ENCODE measurements around the gene CAPZB.
A peak's percentile ranks its signal among the peaks of the same experiment; 100 is the strongest.

Gene CAPZB

GRCh38 chr1:19468397-19468956 is 16.9 kb downstream of the CAPZB start:
- DNase-seq (ENCODE audit: low spot score) = peak; percentile 77

GRCh38 chr1:19467199-19468187 is 17.8 kb downstream of the CAPZB start:
- no peak for DNase-seq (ENCODE audit: low spot score)

- DNase-seq (ENCODE audit: low spot score) = no peak
These were observed 19.2 kb downstream of the CAPZB start for GRCh38 chr1:19466112-19466561.

GRCh38 chr1:19465650-19466049 is 19.7 kb downstream of the CAPZB start:
- DNase-seq (ENCODE audit: low spot score) = no peak

- no peak for DNase-seq (ENCODE audit: low spot score)
These were observed 20.2 kb downstream of the CAPZB start for GRCh38 chr1:19465123-19465522.

- no peak for DNase-seq (ENCODE audit: low spot score)
These were observed 20.6 kb downstream of the CAPZB start for GRCh38 chr1:19464696-19465095.

GRCh38 chr1:19463504-19463803 is 21.9 kb downstream of the CAPZB start:
- no peak for DNase-seq (ENCODE audit: low spot score)

GRCh38 chr1:19462781-19463503 is 22.4 kb downstream of the CAPZB start:
- peak; percentile 82 for DNase-seq (ENCODE audit: low spot score)

- DNase-seq (ENCODE audit: low spot score) = no peak
These were observed 24.2 kb downstream of the CAPZB start for GRCh38 chr1:19461220-19461554.

GRCh38 chr1:19460535-19461219 is 24.7 kb downstream of the CAPZB start:
- DNase-seq (ENCODE audit: low spot score) = peak; percentile 40

GRCh38 chr1:19458815-19459417 is 26.4 kb downstream of the CAPZB start:
- DNase-seq (ENCODE audit: low spot score) = no peak

- no peak for DNase-seq (ENCODE audit: low spot score)
These were observed 27.7 kb downstream of the CAPZB start for GRCh38 chr1:19457607-19458006.

- DNase-seq (ENCODE audit: low spot score) = no peak
These were observed 28.3 kb downstream of the CAPZB start for GRCh38 chr1:19456968-19457441.

- DNase-seq (ENCODE audit: low spot score) = no peak
These were observed 30.0 kb downstream of the CAPZB start for GRCh38 chr1:19455353-19455752.

GRCh38 chr1:19454265-19455146 is 30.8 kb downstream of the CAPZB start:
- no peak for DNase-seq (ENCODE audit: low spot score)

- DNase-seq (ENCODE audit: low spot score) = no peak
These were observed 31.6 kb downstream of the CAPZB start for GRCh38 chr1:19453741-19454201.

- no peak for DNase-seq (ENCODE audit: low spot score)
These were observed 33.1 kb downstream of the CAPZB start for GRCh38 chr1:19452221-19452663.

GRCh38 chr1:19450811-19451515 is 34.4 kb downstream of the CAPZB start:
- no peak for DNase-seq (ENCODE audit: low spot score)

- no peak for DNase-seq (ENCODE audit: low spot score)
These were observed 35.7 kb downstream of the CAPZB start for GRCh38 chr1:19449454-19450228.
